Peyer's patch (tissue), 4 donors: ENCODE results near the gene PHYHIPL.

Source experiments
- CTCF ChIP-seq, 6 experiments: fragments of 450-650 bp in 4 of 6; fragments of 200-600 bp in 2 of 6; sonication (generic) in 1 of 6; IDR thresholded peaks; one replicate each; pipeline ENCODE4 v1.5.1; 2017 to 2019; ENCODE audit warnings: antibody characterized with exemption in 6 of 6, mild to moderate bottlenecking in 3 of 6, moderate library complexity in 1 of 6
- POLR2A ChIP-seq, 2 donors: fragments of 450-650 bp; IDR thresholded peaks; one replicate each; pipeline ENCODE4 v1.5.1; 2017; ENCODE audit warnings: antibody characterized with exemption in 2 of 2, mild to moderate bottlenecking in 2 of 2, moderate library complexity in 2 of 2

- TF ChIP-seq CTCF (IDR thresholded peaks at IDR 0.05), result no peak
- no peak for TF ChIP-seq POLR2A (IDR thresholded peaks at IDR 0.05)
Observed at GRCh38 chr10:59135275-59135674, 41.2 kb upstream of the PHYHIPL start.
